Endothelial cell of umbilical vein (primary cell): ENCODE results near the gene AP5Z1. TPM values are rescaled to one million over a fixed set of nuclear protein-coding genes. Genes with fewer than 3 reads are reported as not detected.

ENCODE experiments used
- BruUV-seq: library from RNA; stranded (reverse); fragments of 400-500 nt; replicated peaks from 2 replicates; lab custom pipeline; 2021; lab: Mats Ljungman, UMichigan
- CTCF ChIA-PET: fragments of 300-600, 350-600 bp; sonication (Branson Sonifier 250); formaldehyde crosslinking; loops from one replicate; lab custom pipeline; 2021; ENCODE audit warnings: antibody characterized with exemption, inconsistent platforms; lab: Charles Lee
- POLR2A ChIA-PET: fragments of 300-600, 350-600 bp; sonication (Branson Sonifier 250); formaldehyde crosslinking; loops from one replicate; lab custom pipeline; 2021; ENCODE audit warnings: antibody characterized with exemption, inconsistent platforms; lab: Charles Lee
- DNase-seq: peaks from one replicate; pipeline ENCODE4 v3.0.0-alpha.2; 2011; ENCODE audit warnings: low read depth, low spot score
- FAIRE-seq: peaks from 2 replicates; lab custom pipeline; 2011; peaks lifted over from hg19 to GRCh38; lab: Jason Lieb, UNC
- H2AFZ ChIP-seq: 2 replicates; pipeline ENCODE4 v1.6.0; 2012; ENCODE audit warnings: low read depth, low read length, control low read depth, inconsistent platforms
- H3K27ac ChIP-seq: 2 replicates; pipeline ENCODE4 v1.5.1; 2011; ENCODE audit warnings: low read depth, mild to moderate bottlenecking, control low read depth, low read length, moderate library complexity; ENCODE audit not compliant: insufficient read depth
- H3K27me3 ChIP-seq, 2 experiments: 2 replicates each; pipeline versions ENCODE4 v1.6.0 to v1.6.1; 2011; ENCODE audit warnings: low read length in 2 of 2, mixed read lengths in 1 of 2; ENCODE audit not compliant: control insufficient read depth in 2 of 2, insufficient read depth in 2 of 2
- H3K36me3 ChIP-seq, 2 experiments: 2 replicates in 1 of 2; 3 replicates in 1 of 2; pipeline ENCODE4 v1.5.1; 2011; ENCODE audit warnings: low read length in 2 of 2, mild to moderate bottlenecking in 1 of 2, moderate library complexity in 1 of 2; ENCODE audit not compliant: control insufficient read depth in 2 of 2, insufficient read depth in 2 of 2; ENCODE audit errors: extremely low read depth in 1 of 2
- H3K4me1 ChIP-seq: 3 replicates; pipeline ENCODE4 v1.5.1; 2011; ENCODE audit warnings: mild to moderate bottlenecking, low read length; ENCODE audit not compliant: control insufficient read depth, insufficient read depth; ENCODE audit errors: extremely low read depth
- H3K4me2 ChIP-seq: 2 replicates; pipeline ENCODE4 v1.6.1; 2011; ENCODE audit warnings: low read length, control low read depth, mixed read lengths; ENCODE audit not compliant: insufficient read depth
- H3K4me3 ChIP-seq, 3 experiments: fragments of 200-600 bp in 1 of 3; sonication (generic), shearing (Covaris generic) in 1 of 3; replicated peaks in 1 of 3; 2 replicates each; pipeline ENCODE4 v1.5.1; 2011 to 2016; ENCODE audit warnings: control low read depth in 3 of 3, low read length in 3 of 3, mild to moderate bottlenecking in 2 of 3, inconsistent platforms in 1 of 3, low read depth in 1 of 3, moderate library complexity in 1 of 3; ENCODE audit not compliant: insufficient read depth in 1 of 3
- H3K79me2 ChIP-seq: 2 replicates; pipeline ENCODE4 v1.6.0; 2012; ENCODE audit warnings: low read length, inconsistent platforms; ENCODE audit not compliant: control insufficient read depth, insufficient read depth
- H3K9ac ChIP-seq: replicated peaks from 2 replicates; pipeline ENCODE3; 2011; ENCODE audit warnings: low read length, control low read depth; ENCODE audit not compliant: insufficient read depth; ENCODE audit errors: extremely low read depth
- H3K9me1 ChIP-seq: replicated peaks from 3 replicates; pipeline ENCODE4 v1.6.0; 2011; ENCODE audit warnings: mild to moderate bottlenecking, low read length; ENCODE audit not compliant: control insufficient read depth, insufficient read depth; ENCODE audit errors: extremely low read depth
- H3K9me3 ChIP-seq: replicated peaks from 2 replicates; pipeline ENCODE4 v1.5.1; 2012; ENCODE audit warnings: low read length, inconsistent platforms; ENCODE audit not compliant: control insufficient read depth, insufficient read depth
- H4K20me1 ChIP-seq: replicated peaks from 2 replicates; pipeline ENCODE3; 2011; ENCODE audit warnings: mild to moderate bottlenecking, low read length; ENCODE audit not compliant: control insufficient read depth, insufficient read depth; ENCODE audit errors: extremely low read depth
- CTCF ChIP-seq, 2 donors: IDR thresholded peaks; 1 replicate in 1 of 2; 2 replicates in 1 of 2; pipeline ENCODE4 v1.5.1; 2011; ENCODE audit warnings: low read length in 2 of 2, mild to moderate bottlenecking in 2 of 2, moderate library complexity in 2 of 2, control low read depth in 1 of 2, inconsistent platforms in 1 of 2, low read depth in 1 of 2; ENCODE audit not compliant: insufficient read depth in 1 of 2; ENCODE audit errors: extremely low read depth in 1 of 2
- EZH2 ChIP-seq: IDR thresholded peaks from 2 replicates; pipeline ENCODE4 v1.6.1; 2012; ENCODE audit warnings: borderline replicate concordance, low read depth, mild to moderate bottlenecking, moderate library complexity, low read length, inconsistent platforms; ENCODE audit not compliant: severe bottlenecking
- FOS ChIP-seq: IDR thresholded peaks from 2 replicates; pipeline ENCODE4 v1.6.1; 2011; ENCODE audit warnings: mild to moderate bottlenecking, low read length, moderate library complexity, borderline replicate concordance; ENCODE audit not compliant: insufficient read depth
- GATA2 ChIP-seq: IDR thresholded peaks from 2 replicates; pipeline ENCODE4 v1.7.0; 2011; ENCODE audit warnings: low read depth, mild to moderate bottlenecking, moderate library complexity, mixed read lengths, low read length; ENCODE audit not compliant: insufficient read length, insufficient read depth
- MYC ChIP-seq: IDR thresholded peaks from one replicate; pipeline ENCODE4 v1.6.1; 2011; ENCODE audit warnings: mild to moderate bottlenecking, low read depth, low read length
- POLR2A ChIP-seq: IDR thresholded peaks from 2 replicates; pipeline ENCODE4 v1.6.1; 2012; ENCODE audit warnings: low read depth, mild to moderate bottlenecking, control low read depth, low read length
- dilution Hi-C: fragments of 300-500 bp; cut with MboI; formaldehyde crosslinking; loops from one replicate; pipeline ENCODE4 v1.15.0; 2019; ENCODE audit warnings: low sequenced_read_pairs; ENCODE audit not compliant: extremely low pct_ligation_motif_present
- intact Hi-C: fragments of 100-400 bp; cut with micrococcal nuclease; formaldehyde crosslinking; loops from one replicate; pipeline ENCODE4 v1.10.0; 2022
- polyA plus RNA-seq, 4 experiments: library from polyadenylated mRNA; depleted of rRNA in 3 of 4; stranded (reverse) in 3 of 4; unstranded in 1 of 4; fragments of >200 nt; gene quantifications; 2 replicates each; pipeline versions ENCODE4 v1.2.1 to v1.2.3, GENCODE V29; 2011 to 2012; ENCODE audit warnings: missing spikeins in 1 of 4
- total RNA-seq: library from RNA; stranded (reverse); gene quantifications from 2 replicates; pipeline ENCODE4 v1.2.3, GENCODE V29; 2021
- TF ChIP-seq, protein P1 (sequence below): IDR thresholded peaks from 2 replicates; pipeline ENCODE4 v1.6.1; 2011; ENCODE audit not compliant: insufficient read depth, insufficient read length

AP5Z1 gene
- total and polyA plus RNA-seq, 2 donors (not counting 3 experiments of a cell fraction or from before 2014, with no cell fraction given) = 53.7 to 58.9 TPM

DNA sequence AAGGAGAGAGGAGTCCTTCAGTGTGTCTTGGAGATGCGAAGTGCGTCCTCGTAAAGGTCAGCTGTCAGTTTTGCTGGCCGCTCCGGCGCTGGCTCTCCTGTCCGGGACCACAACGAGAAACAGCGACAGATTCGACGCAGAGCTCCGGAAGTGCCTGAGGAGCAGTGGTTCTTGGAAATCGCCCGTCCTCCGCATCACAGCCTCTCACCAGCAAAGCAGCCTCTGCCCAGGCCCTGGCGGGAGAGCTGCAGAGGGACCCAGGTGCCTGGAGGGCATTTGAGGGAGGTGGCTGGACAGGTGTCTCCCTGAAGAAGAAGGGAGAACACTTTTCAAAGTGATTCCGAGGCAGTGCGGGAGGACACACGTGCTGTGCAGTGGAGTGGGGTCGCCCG, 11.6 kb upstream of the AP5Z1 start:
- POLR2A ChIA-PET = no interaction called here
- Histone ChIP-seq H3K79me2 (peaks cover 2% of the 10 kb centered on the region), H3K9me1 (no peaks in the 10 kb centered on the region), H3K4me3 (no peak overlapping the region), H3K36me3 (peaks cover 14 to 43% of the 10 kb centered on the region in 2 experiments), H3K4me2 (no peak overlapping the region), H4K20me1 (no peaks in the 10 kb centered on the region), H3K27me3 (no peaks in the 10 kb centered on the region), H3K9me3 (no peaks in the 10 kb centered on the region), H3K27ac (no peak overlapping the region), H3K4me1 (no peaks in the 10 kb centered on the region), H2AFZ (no peak overlapping the region), H3K9ac (no peak overlapping the region)
- no TSS peak for BruUV-seq
- dilution Hi-C loops (no loop called here), intact Hi-C loops (no loop called here)
- CTCF ChIA-PET = interaction anchor here (1.0 kb wide), 1 partner anchor 18 kb away, joined by 3 read pairs; no protein-coding TSS in a partner anchor
- DNase-seq (no peak), FAIRE-seq (no peak)
- TF ChIP-seq FOS (no peak), EZH2 (no peak), CTCF (IDR thresholded peaks at IDR 0.05; ENCODE audit: extremely low read depth in 1 of 2, insufficient read depth in 1 of 2, low read depth in 1 of 2, low read length in 2 of 2) (no peak), GATA2 (no peak), POLR2A (no peak), MYC (no peak)
- TF ChIP-seq, protein P1, sequence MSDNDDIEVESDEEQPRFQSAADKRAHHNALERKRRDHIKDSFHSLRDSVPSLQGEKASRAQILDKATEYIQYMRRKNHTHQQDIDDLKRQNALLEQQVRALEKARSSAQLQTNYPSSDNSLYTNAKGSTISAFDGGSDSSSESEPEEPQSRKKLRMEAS = no peak
